ENCODE measurements around the gene IL31.

- TF ChIP-seq CTCF (conservative IDR thresholded peaks at IDR 0.05; ENCODE audit: low read length) (no peak), EZH2phosphoT487 (IDR thresholded peaks at IDR 0.05; ENCODE audit: borderline replicate concordance) (no peak)
Measured at GRCh38 chr12:122168492-122168891, 5.5 kb downstream of the IL31 start.

All from Loucy (cell line).